Measurements from ENCODE around the gene CX3CR1. TPM values are rescaled to one million over a fixed set of nuclear protein-coding genes. Genes with fewer than 3 reads are reported as not detected.

The CX3CR1 gene
- total RNA-seq, 1 donor from 2014 or later = not detected

GRCh38 chr3:39251576-39251975 lies 28.3 kb downstream of the CX3CR1 start:
- H3K4me3 ChIP-seq (ENCODE audit: low read depth, low read length) = no peak overlapping the region
- H3K36me3 ChIP-seq (ENCODE audit: control insufficient read depth, insufficient read depth, low read length) = no peaks in the 10 kb centered on the region
- no peak for DNase-seq (ENCODE audit: low read depth)
- H3K27me3 ChIP-seq (ENCODE audit: control insufficient read depth, insufficient read depth, low read length) = peaks cover 2% of the 10 kb centered on the region
- no peak for TF ChIP-seq CTCF (IDR thresholded peaks at IDR 0.05; ENCODE audit: insufficient read depth, low read length, poor library complexity, severe bottlenecking)

- no peak for TF ChIP-seq CTCF (IDR thresholded peaks at IDR 0.05; ENCODE audit: insufficient read depth, low read length, poor library complexity, severe bottlenecking)
- Histone ChIP-seq H3K36me3 (ENCODE audit: control insufficient read depth, insufficient read depth, low read length) (no peaks in the 10 kb centered on the region), H3K27me3 (ENCODE audit: control insufficient read depth, insufficient read depth, low read length) (peaks cover 2% of the 10 kb centered on the region), H3K4me3 (ENCODE audit: low read depth, low read length) (no peak overlapping the region)
- no peak for DNase-seq (ENCODE audit: low read depth)
Observed at GRCh38 chr3:39250116-39250747, 29.6 kb downstream of the CX3CR1 start.

- no peak for TF ChIP-seq CTCF (IDR thresholded peaks at IDR 0.05; ENCODE audit: insufficient read depth, low read length, poor library complexity, severe bottlenecking)
- Histone ChIP-seq H3K36me3 (ENCODE audit: control insufficient read depth, insufficient read depth, low read length) (no peaks in the 10 kb centered on the region), H3K4me3 (ENCODE audit: low read depth, low read length) (no peak overlapping the region), H3K27me3 (ENCODE audit: control insufficient read depth, insufficient read depth, low read length) (peaks cover 2% of the 10 kb centered on the region)
- peak; percentile 2 for DNase-seq (ENCODE audit: low read depth)
Observed at GRCh38 chr3:39249453-39250115, 30.3 kb downstream of the CX3CR1 start.

GRCh38 chr3:39241561-39241960 lies 38.3 kb downstream of the CX3CR1 start:
- DNase-seq (ENCODE audit: low read depth) = no peak
- H3K4me3 ChIP-seq (ENCODE audit: low read depth, low read length) = no peak overlapping the region
- no peaks in the 10 kb centered on the region for H3K27me3 ChIP-seq (ENCODE audit: control insufficient read depth, insufficient read depth, low read length)
- no peaks in the 10 kb centered on the region for H3K36me3 ChIP-seq (ENCODE audit: control insufficient read depth, insufficient read depth, low read length)
- TF ChIP-seq CTCF (IDR thresholded peaks at IDR 0.05; ENCODE audit: insufficient read depth, low read length, poor library complexity, severe bottlenecking) = no peak

GRCh38 chr3:39237027-39237426 lies 42.8 kb downstream of the CX3CR1 start:
- no peak for TF ChIP-seq CTCF (IDR thresholded peaks at IDR 0.05; ENCODE audit: insufficient read depth, low read length, poor library complexity, severe bottlenecking)
- Histone ChIP-seq H3K36me3 (ENCODE audit: control insufficient read depth, insufficient read depth, low read length) (no peaks in the 10 kb centered on the region), H3K4me3 (ENCODE audit: low read depth, low read length) (no peak overlapping the region), H3K27me3 (ENCODE audit: control insufficient read depth, insufficient read depth, low read length) (no peaks in the 10 kb centered on the region)
- no peak for DNase-seq (ENCODE audit: low read depth)

GRCh38 chr3:39234651-39235050 lies 45.2 kb downstream of the CX3CR1 start:
- no peak for TF ChIP-seq CTCF (IDR thresholded peaks at IDR 0.05; ENCODE audit: insufficient read depth, low read length, poor library complexity, severe bottlenecking)
- Histone ChIP-seq H3K27me3 (ENCODE audit: control insufficient read depth, insufficient read depth, low read length) (no peaks in the 10 kb centered on the region), H3K4me3 (ENCODE audit: low read depth, low read length) (no peak overlapping the region), H3K36me3 (ENCODE audit: control insufficient read depth, insufficient read depth, low read length) (no peaks in the 10 kb centered on the region)
- no peak for DNase-seq (ENCODE audit: low read depth)

All from kidney epithelial cell (primary cell).